GM21619 (cell line): ENCODE results near the gene HDAC4.

ENCODE experiments used
- ATAC-seq: cut with Tn5 transposase; IDR thresholded peaks from one replicate; pipeline ENCODE4 v1.9.1; 2021; ENCODE audit not compliant: unreplicated experiment

HDAC4 gene

DNA sequence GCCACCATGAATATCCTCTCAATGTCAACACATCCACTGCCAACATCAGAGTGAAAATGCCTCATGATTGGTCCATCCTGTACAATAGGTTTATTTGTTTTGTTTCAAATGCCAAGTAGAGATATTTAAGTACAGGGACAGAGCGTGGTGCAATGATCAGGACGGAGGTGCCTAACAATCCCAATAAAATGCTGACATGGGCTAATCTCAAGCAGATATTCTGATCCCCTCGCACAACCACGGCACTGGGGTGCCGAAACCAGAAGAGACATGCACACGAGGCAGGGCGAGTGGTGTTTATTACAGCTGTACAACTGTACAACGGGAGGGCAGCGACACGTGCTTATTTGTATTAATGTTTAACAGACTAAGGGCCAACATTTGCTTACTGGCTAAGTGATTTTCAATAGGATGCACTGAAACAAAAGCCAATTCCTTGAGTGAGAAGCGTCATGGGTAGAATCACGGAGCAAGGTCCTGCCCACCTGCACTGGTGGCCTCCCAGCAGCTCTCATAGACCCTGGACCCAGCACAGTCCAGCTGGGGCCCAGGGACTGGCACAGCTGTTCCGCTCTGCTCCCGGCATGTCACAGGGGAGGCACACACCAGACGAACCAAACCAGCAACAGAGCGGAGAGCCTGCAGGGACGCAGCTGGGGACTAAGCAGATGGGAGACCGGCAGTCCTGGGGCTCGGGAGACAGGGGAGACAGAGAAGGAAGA, 101.4 kb downstream of the HDAC4 start:
- no peak for ATAC-seq

DNA sequence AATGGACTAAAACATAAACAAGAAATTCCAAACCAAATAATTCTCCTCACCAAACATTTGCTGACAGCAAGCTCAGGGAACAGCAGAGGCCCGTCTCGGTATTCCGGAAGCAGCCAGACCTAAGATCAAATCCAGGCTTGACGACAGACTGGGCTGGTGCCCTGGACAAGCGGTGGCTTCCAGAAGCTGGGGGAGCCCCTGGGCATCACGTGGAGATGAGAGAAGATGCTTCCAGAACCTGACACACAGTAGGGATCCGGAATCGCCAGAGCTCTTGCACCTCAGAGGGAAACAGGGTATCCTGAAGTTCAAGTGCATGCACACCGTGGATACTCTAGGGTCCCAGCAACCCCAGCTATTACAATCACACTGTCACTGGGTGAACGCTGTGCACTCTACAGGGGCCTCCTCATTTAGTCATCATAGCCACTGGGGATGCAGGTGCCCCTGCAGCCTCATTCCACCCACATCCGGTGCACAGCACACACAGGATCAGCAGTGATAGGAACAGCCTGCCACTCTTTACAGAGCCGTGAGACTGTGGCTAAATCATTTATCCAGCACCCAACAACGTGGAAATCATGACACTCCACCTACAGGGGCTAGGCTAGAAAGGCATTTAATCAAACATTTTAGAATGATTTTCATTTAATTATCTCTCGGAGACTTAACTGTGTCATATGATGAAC, 102.6 kb downstream of the HDAC4 start:
- no peak for ATAC-seq

GRCh38 chr2:239297142-239298004, 103.4 kb downstream of the HDAC4 start:
- ATAC-seq = no peak

- ATAC-seq = no peak
Observed at GRCh38 chr2:239296020-239296932, 104.5 kb downstream of the HDAC4 start.

- no peak for ATAC-seq
Observed at GRCh38 chr2:239295377-239296019, 105.3 kb downstream of the HDAC4 start.

GRCh38 chr2:239294571-239295054, 106.2 kb downstream of the HDAC4 start:
- ATAC-seq = no peak

DNA sequence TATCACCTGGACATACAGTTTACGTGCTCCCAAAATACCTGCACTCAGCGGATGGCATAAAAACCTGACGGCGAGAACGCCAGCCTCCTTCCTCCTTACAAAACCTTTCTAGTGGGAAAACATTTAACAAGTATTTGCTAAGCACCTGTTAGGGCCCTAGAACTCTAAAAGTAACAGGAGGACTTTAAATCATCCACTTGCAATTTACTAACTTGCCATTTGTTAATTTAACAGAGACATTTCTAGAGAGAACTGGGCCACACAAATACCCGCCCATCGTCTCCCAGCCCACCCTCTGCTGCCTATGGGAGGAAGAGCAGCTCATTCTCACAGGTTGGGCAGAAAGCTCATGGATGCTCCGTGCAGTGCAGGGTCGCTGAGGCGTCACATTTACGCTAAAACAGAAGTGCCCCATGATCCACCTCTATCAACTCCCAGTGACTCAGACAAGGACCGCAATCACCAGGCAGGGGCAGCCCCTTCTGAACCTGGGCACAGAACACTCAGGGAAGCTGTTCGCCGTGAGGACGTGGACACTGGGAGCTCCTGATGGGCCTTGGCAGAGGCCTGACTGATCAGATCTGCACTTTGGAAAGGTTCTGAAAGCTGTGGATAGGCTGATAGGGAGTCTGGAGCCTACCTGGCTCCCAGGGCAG, 106.9 kb downstream of the HDAC4 start:
- ATAC-seq = peak; percentile 63

- ATAC-seq = no peak
Observed at GRCh38 chr2:239292959-239293774, 107.7 kb downstream of the HDAC4 start.

- ATAC-seq = no peak
Observed at GRCh38 chr2:239292531-239292930, 108.3 kb downstream of the HDAC4 start.

GRCh38 chr2:239291475-239292350, 109.1 kb downstream of the HDAC4 start:
- ATAC-seq = no peak

DNA sequence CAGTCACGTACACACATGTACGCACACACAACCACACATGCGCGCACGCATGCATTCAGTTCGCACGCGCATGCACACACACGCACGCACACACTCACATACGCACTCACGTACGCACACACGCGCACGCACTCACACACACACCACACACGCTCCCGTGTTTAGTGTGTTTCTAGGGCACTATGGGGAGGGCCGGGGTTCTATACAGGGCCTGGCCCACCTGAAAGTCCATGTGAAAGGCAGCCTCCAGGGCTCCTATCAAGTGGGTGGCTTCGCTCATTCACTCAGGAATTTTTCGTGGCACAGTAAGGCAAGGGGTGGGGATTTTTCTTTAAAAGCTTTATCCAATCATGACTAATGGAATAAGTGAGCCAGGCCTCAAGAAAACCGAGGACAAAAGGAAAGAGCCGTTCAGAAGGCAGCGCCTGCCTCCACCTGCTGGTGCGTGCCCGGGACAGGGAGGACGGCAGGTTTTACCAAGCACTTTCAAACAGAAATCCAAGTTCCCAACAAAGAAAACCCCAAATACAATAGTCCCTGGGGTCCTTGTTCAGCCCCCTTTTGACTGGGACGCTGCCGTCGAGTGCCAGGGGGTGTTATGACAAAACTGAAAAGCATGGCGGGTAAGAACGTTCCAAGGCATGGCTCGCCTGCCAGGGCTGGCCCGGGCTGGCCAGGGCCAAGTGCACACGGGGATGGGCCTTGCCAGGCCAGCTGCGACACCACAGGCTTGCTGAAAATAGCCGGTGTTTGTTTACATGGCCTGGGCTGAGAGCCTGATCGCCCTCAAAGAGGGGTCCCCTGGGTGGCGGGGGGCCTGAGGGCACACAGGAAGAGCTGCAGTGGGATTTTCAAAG, 110.0 kb downstream of the HDAC4 start:
- no peak for ATAC-seq

DNA sequence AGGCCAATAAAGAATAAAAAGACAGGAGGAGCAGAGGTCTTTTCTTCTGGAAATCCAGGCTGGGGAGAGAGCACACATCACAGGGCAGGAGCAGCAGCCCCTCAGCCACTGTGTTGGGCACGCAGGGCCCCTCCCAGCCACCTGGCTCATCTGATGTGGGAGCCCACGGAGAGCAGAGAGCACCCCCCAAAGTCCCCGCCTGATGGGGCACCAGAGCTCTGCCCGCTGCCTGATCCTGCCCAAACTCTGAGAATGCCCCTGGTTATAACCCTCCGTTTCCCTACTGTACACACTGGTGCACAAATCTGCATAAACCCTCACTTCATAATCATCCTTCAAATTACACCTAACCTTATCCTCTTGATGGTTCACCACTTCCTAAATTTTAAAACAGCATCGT, 111.3 kb downstream of the HDAC4 start:
- ATAC-seq = no peak

GRCh38 chr2:239288951-239289511, 111.8 kb downstream of the HDAC4 start:
- peak; percentile 77 for ATAC-seq

DNA sequence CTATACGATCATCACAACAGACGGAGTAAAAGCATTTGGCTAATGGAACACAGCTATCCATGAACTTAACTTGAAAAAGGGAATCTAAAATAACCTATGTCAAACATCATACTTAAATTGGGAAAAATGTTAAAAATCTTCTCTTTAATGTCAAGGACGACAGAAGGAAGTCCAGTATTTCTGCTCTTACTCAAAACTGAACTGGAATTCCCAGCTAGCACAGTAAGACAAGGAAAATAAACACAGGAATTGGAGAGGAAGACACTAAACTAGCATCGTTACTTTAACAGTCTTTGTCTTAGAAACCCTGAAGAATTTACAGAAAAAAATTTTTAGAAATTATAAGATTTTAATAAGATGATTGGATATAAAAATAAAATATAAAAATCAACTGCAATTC, 112.6 kb downstream of the HDAC4 start:
- no peak for ATAC-seq

DNA sequence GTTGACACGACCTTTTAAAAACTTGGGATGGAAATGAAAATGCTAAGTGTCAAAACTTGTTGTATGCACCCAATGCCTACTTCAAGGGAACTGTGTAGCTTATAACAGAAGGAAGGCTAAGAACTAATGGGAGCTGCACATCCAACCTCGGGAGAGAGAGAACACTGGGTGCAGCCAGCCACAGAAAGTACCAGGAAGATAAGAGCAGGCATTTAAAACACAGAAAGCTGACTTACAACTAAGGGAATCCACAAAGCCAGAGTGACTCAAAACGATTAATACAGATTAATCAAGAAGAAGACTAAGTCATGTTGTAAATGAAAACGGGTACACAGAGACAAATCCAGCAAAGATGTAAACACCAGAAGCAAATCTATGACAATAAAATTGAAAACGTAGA, 113.4 kb downstream of the HDAC4 start:
- ATAC-seq = no peak

DNA sequence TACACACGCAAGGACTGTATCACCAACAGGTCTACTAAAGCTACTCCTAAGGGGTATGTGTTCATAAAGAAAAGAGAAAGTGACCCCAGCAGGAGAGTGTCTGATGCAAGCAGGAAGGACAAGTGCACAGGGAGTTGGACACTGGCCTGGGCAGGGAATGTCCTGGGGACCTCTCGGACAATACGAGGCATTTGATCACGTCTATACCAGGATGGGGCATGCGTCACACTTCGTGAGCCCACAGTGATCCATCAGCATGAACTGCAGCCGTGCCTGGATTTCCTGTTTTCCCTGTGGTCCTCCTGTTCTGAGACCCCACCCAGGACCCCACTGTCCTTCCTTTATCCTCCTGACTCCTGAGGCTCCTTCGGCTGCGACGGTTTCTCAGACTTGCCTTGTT, 113.9 kb downstream of the HDAC4 start:
- no peak for ATAC-seq

- no peak for ATAC-seq
Observed at GRCh38 chr2:239285932-239286230, 114.9 kb downstream of the HDAC4 start.
